ENCODE results near the gene AK9. TPM values are rescaled to one million over a fixed set of nuclear protein-coding genes. Genes with fewer than 3 reads are reported as not detected.

The AK9 gene
- total and polyA plus RNA-seq, 9 of the 15 experiments (the other 6 are each of a cell fraction or from before 2014, with no cell fraction given): 0.59 to 1.9 (median 1.2) TPM

DNA sequence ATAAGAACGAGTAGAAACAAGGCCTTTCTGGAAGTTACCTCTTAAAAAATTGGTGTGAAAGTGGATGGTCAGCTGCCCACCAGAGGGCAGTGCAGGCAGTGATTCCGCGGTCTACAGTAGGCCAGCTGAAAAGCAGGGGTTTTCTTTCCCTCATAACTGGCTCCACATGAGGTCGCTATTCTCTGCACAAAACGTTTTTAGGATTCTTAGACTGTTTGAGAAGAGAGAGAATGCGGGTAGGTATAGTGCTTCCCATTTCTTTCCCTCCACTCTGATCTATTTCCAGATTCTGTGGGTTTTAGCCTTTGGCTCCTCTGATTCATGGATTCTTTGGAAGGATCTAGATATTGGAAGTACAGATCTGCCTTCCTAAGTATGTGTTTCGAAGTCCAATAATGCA, 14.3 kb upstream of the AK9 start (continued):
- TF ChIP-seq TEAD2 (tag; IDR thresholded peaks at IDR 0.05) (no peak), HCFC1 (IDR thresholded peaks at IDR 0.05; ENCODE audit: low read depth, low read length) (0 out of 2 replicates have a peak, but pooled peaks have one; percentile 14), PHB2 (IDR thresholded peaks at IDR 0.05; ENCODE audit: low read depth) (no peak), NCOR1 (IDR thresholded peaks at IDR 0.05) (no peak), ZNF311 (CRISPR knock-in tag; IDR thresholded peaks at IDR 0.05) (no peak), YY1 (IDR thresholded peaks at IDR 0.05; ENCODE audit: borderline replicate concordance in 1 of 3, control insufficient read depth in 1 of 3, extremely low read depth in 1 of 3, insufficient read depth in 3 of 3, insufficient read length in 1 of 3, insufficient replicate concordance in 2 of 3, low read depth in 1 of 3, low read length in 2 of 3) (peak in 1 of 3 experiments; percentile 35), FIP1L1 (IDR thresholded peaks at IDR 0.05; ENCODE audit: low read depth, low read length, poor library complexity, severe bottlenecking) (no peak), MAFG (tag; conservative IDR thresholded peaks at IDR 0.05) (no peak), SREBF1 (IDR thresholded peaks at IDR 0.05; ENCODE audit: borderline replicate concordance, low read depth, low read length) (no peak), ETV1 (tag; conservative IDR thresholded peaks at IDR 0.05; ENCODE audit: low read depth) (no peak), TCF3 (CRISPR knock-in tag; IDR thresholded peaks at IDR 0.05) (peak; percentile 19; the same call in 1 of the 2 replicates), SMARCB1 (IDR thresholded peaks at IDR 0.05; ENCODE audit: insufficient read length, low read depth) (no peak), MBD2 (IDR thresholded peaks at IDR 0.05; ENCODE audit: borderline replicate concordance, low read depth) (no peak), PURB (CRISPR knock-in tag; IDR thresholded peaks at IDR 0.05; ENCODE audit: low read depth) (no peak), RAD21 (CRISPR knock-in tag; conservative IDR thresholded peaks at IDR 0.05 in 1 of 2, IDR thresholded peaks at IDR 0.05 in 1 of 2) (peak; percentile 100), ZZZ3 (IDR thresholded peaks at IDR 0.05) (no peak), ESRRB (CRISPR knock-in tag; IDR thresholded peaks at IDR 0.05; ENCODE audit: borderline replicate concordance) (no peak), MAZ (CRISPR knock-in tag; conservative IDR thresholded peaks at IDR 0.05 in 1 of 2, IDR thresholded peaks at IDR 0.05 in 1 of 2) (0 out of 4 replicates have a peak, but pooled peaks of 1 of the 2 experiments have one; percentile 35)
- TF ChIP-seq, protein P1, sequence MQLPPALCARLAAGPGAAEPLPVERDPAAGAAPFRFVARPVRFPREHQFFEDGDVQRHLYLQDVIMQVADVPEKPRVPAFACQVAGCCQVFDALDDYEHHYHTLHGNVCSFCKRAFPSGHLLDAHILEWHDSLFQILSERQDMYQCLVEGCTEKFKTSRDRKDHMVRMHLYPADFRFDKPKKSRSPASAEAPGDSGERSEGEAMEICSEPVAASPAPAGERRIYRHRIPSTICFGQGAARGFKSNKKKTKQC (CRISPR knock-in tag; IDR thresholded peaks at IDR 0.05): no peak
- TF ChIP-seq, protein P2, sequence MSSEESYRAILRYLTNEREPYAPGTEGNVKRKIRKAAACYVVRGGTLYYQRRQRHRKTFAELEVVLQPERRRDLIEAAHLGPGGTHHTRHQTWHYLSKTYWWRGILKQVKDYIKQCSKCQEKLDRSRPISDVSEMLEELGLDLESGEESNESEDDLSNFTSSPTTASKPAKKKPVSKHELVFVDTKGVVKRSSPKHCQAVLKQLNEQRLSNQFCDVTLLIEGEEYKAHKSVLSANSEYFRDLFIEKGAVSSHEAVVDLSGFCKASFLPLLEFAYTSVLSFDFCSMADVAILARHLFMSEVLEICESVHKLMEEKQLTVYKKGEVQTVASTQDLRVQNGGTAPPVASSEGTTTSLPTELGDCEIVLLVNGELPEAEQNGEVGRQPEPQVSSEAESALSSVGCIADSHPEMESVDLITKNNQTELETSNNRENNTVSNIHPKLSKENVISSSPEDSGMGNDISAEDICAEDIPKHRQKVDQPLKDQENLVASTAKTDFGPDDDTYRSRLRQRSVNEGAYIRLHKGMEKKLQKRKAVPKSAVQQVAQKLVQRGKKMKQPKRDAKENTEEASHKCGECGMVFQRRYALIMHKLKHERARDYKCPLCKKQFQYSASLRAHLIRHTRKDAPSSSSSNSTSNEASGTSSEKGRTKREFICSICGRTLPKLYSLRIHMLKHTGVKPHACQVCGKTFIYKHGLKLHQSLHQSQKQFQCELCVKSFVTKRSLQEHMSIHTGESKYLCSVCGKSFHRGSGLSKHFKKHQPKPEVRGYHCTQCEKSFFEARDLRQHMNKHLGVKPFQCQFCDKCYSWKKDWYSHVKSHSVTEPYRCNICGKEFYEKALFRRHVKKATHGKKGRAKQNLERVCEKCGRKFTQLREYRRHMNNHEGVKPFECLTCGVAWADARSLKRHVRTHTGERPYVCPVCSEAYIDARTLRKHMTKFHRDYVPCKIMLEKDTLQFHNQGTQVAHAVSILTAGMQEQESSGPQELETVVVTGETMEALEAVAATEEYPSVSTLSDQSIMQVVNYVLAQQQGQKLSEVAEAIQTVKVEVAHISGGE (CRISPR knock-in tag; IDR thresholded peaks at IDR 0.05): no peak
- TF ChIP-seq, protein P3, sequence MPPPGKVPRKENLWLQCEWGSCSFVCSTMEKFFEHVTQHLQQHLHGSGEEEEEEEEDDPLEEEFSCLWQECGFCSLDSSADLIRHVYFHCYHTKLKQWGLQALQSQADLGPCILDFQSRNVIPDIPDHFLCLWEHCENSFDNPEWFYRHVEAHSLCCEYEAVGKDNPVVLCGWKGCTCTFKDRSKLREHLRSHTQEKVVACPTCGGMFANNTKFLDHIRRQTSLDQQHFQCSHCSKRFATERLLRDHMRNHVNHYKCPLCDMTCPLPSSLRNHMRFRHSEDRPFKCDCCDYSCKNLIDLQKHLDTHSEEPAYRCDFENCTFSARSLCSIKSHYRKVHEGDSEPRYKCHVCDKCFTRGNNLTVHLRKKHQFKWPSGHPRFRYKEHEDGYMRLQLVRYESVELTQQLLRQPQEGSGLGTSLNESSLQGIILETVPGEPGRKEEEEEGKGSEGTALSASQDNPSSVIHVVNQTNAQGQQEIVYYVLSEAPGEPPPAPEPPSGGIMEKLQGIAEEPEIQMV (tag; conservative IDR thresholded peaks at IDR 0.05; ENCODE audit: low read depth): no peak

Measured in K562 (cell line).